HFF-Myc (cell line): ENCODE results near the gene WIPF2.
"Not testable (repeated sequence)": the region's sequence is repeated elsewhere in the genome, so short reads cannot be mapped to it uniquely, and the experiment has no call there.

Experiments
- DNase-seq: peaks from one replicate; pipeline ENCODE4 v3.0.0-alpha.2; 2011; ENCODE audit warnings: low read depth; ENCODE audit errors: extremely low read depth
- H3K4me3 ChIP-seq: replicated peaks from 2 replicates; pipeline ENCODE4 v1.5.1; 2011; ENCODE audit warnings: low read depth, mild to moderate bottlenecking, control low read depth, low read length
- TF ChIP-seq, protein P1 (sequence below): IDR thresholded peaks from 2 replicates; pipeline ENCODE4 v1.5.1; 2012; ENCODE audit warnings: mild to moderate bottlenecking, low read depth, low read length, control low read depth; ENCODE audit errors: missing control alignments

WIPF2 gene

DNA sequence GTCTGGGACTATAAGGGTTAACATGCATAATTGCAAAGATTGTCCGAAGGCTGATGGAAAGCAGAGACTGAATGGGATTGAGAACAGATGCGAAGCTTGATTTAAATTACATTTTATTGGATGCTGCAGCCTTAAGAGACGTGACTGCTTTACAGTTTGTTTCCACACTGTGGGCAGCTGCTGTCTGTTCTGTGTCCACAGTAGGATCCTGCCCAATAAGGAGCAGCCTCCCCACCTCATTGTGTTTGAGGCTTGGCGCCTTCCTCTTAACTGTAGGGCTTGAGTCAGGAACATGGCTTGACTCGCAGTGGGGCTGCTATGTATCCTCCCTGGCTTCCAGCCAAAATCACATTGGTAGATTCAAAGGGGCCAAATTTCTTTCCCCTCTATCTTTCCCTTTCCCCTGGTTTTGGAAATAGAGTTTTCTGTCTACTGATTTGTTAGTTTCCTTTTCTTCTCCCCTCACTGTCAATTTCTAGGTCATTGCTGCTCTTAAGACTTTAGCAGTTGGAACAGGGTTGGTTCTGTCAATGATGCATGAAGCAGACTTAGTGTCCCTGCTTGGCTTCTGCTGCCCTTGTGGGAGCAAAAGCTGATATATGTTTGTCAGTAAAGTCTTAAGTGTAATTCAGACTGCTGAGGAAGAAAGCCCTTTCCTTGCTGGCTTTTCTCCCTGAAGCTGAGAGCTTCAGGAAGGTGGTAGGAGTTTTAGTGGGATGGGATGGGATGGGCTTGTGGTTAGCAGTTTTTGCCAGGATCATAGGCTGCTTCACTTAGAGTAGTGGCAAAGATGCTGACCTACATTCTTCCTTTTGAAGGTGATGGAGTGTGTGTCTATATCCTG, 84.8 kb downstream of the WIPF2 start:
- H3K4me3 ChIP-seq: no peak overlapping the region
- TF ChIP-seq, protein P1, sequence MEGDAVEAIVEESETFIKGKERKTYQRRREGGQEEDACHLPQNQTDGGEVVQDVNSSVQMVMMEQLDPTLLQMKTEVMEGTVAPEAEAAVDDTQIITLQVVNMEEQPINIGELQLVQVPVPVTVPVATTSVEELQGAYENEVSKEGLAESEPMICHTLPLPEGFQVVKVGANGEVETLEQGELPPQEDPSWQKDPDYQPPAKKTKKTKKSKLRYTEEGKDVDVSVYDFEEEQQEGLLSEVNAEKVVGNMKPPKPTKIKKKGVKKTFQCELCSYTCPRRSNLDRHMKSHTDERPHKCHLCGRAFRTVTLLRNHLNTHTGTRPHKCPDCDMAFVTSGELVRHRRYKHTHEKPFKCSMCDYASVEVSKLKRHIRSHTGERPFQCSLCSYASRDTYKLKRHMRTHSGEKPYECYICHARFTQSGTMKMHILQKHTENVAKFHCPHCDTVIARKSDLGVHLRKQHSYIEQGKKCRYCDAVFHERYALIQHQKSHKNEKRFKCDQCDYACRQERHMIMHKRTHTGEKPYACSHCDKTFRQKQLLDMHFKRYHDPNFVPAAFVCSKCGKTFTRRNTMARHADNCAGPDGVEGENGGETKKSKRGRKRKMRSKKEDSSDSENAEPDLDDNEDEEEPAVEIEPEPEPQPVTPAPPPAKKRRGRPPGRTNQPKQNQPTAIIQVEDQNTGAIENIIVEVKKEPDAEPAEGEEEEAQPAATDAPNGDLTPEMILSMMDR: no peak
- DNase-seq: no peak

GRCh38 chr17:40304552-40304863, 85.4 kb downstream of the WIPF2 start:
- DNase-seq, H3K4me3 ChIP-seq: not testable (repeated sequence)

GRCh38 chr17:40304866-40305265, 85.8 kb downstream of the WIPF2 start:
- DNase-seq, H3K4me3 ChIP-seq: not testable (repeated sequence)

DNA sequence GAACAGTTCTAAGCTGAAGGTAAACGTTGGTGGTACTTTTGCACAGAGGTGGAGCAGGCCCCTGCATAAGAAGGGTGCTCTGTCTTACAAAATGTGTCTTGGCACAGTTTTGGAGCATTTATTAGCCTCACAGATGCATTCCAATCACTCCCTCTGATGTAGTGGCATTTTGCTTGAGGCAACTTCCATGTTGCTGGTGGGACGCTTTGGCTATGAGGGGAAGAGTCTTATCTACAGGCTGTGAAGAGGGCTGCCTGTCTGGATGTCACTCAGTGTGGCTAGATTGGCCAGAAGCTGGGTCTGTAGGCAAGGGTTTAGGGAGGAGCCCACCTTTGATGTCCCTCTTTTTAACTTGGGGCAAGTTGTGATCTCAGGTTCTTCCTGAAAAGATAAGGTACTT, 87.3 kb downstream of the WIPF2 start:
- no peak overlapping the region for H3K4me3 ChIP-seq
- TF ChIP-seq, protein P1: no peak
- DNase-seq: no peak

GRCh38 chr17:40307001-40307730, 88.1 kb downstream of the WIPF2 start:
- no peak for DNase-seq
- H3K4me3 ChIP-seq: no peak overlapping the region; the same call in 1 of the 2 replicates
- TF ChIP-seq, protein P1: no peak

GRCh38 chr17:40307740-40308239, 88.7 kb downstream of the WIPF2 start:
- H3K4me3 ChIP-seq: no peak overlapping the region
- TF ChIP-seq, protein P1: no peak
- DNase-seq: no peak

DNA sequence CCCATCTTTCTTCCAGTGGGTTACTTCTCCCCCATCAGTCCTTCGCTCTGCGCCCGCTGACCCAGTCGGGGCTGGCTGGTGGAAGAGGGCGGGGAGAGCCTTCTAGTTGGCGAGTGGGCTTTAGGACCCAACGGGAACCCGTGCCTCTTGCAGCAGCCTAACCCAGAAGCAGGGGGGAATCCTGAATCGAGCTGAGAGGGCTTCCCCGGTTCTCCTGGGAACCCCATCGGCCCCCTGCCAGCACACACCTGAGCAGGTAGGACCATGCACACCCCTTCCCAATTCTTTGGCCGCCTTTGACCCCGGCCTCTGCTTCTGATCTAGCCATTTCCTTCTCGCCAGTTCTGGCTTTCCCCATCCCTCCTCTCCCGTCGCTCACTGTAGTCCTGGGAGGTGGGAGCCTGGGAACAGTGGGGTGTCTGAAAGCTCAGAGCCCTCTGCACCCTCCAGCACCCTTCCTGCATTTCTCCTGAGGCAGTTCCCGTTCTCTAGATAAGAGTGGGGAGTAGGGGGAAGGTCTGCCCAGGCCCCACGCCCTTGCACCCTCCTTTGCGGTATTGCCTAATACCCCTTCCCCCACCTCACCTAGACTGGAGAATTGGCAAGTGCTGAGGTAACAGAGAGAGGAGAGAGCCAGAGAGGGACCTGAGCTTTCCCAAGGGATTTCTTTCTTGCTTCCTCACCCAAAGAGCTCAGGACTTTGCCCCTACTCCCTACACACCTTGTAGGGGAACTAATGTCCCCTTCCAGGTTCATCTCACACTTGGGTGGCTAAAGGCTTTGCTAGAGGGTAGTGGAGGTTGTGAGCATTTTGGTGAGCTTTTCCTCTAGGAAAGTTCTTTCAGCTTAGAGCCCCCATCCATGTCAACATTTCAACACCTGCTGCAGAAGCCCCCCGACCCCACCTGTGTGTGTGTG, 90.2 kb downstream of the WIPF2 start, which contains the start of gene RARA:
RARA (plus strand) TSS at position 150 of the 918 bp plus-strand sequence. CDS start 22,039 bp downstream, outside the sequence.
- DNase-seq: no peak
- peak within 1 kb of the TSS; percentile 20 for H3K4me3 ChIP-seq

More for the DNA sequence above, 90.2 kb downstream of the WIPF2 start, which contains the start of gene RARA:
- TF ChIP-seq, protein P1: no peak
